Adrenal gland (tissue), 5 donors: ENCODE results near the gene STX8.

Source experiments
- CTCF ChIP-seq, 6 experiments: fragments of 450-650 bp in 4 of 6; fragments of 200-600 bp in 2 of 6; sonication (generic) in 1 of 6; IDR thresholded peaks; 1 replicate in 5 of 6; 2 replicates in 1 of 6; pipeline versions ENCODE4 v1.5.1 to v1.8.0; 2016 to 2021; ENCODE audit warnings: antibody characterized with exemption in 6 of 6, mild to moderate bottlenecking in 2 of 6, moderate library complexity in 1 of 6
- POLR2A ChIP-seq, 2 donors: fragments of 450-650 bp; IDR thresholded peaks; one replicate each; pipeline ENCODE4 v1.6.1; 2017; ENCODE audit warnings: antibody characterized with exemption in 2 of 2, mild to moderate bottlenecking in 2 of 2, moderate library complexity in 1 of 2
- donor health status: DM: no; HTN: no; CAD: no.

GRCh38 chr17:9247401-9247938, 328.1 kb downstream of the STX8 start:
- no peak for TF ChIP-seq CTCF (IDR thresholded peaks at IDR 0.05)
- TF ChIP-seq POLR2A (IDR thresholded peaks at IDR 0.05): no peak
